Keratinocyte (primary cell): Measurements from ENCODE around the gene GCKR. TPM values are rescaled to one million over a fixed set of nuclear protein-coding genes. Genes with fewer than 3 reads are reported as not detected.

Experiments
- DNase-seq: peaks from one replicate; pipeline ENCODE4 v3.0.0-alpha.2; 2011; ENCODE audit warnings: low read depth, missing footprints, low spot score
- FAIRE-seq: peaks from 2 replicates; lab custom pipeline; 2011; peaks lifted over from hg19 to GRCh38; lab: Jason Lieb, UNC
- H2AFZ ChIP-seq: 2 replicates; pipeline ENCODE4 v1.6.0; 2012; ENCODE audit warnings: low read length, control low read depth, inconsistent platforms; ENCODE audit not compliant: control insufficient read depth
- H3K27ac ChIP-seq: 2 replicates; pipeline ENCODE4 v1.5.1; 2011; ENCODE audit warnings: low read length; ENCODE audit not compliant: control insufficient read depth, insufficient read depth
- H3K27me3 ChIP-seq: 3 replicates; pipeline ENCODE4 v1.6.0; 2011; ENCODE audit warnings: low read length; ENCODE audit not compliant: control insufficient read depth, insufficient read depth; ENCODE audit errors: extremely low read depth
- H3K36me3 ChIP-seq, 2 experiments: 2 replicates in 1 of 2; 3 replicates in 1 of 2; pipeline ENCODE4 v1.5.1; 2011; ENCODE audit warnings: low read length in 2 of 2, mild to moderate bottlenecking in 1 of 2; ENCODE audit not compliant: control insufficient read depth in 2 of 2, insufficient read depth in 2 of 2; ENCODE audit errors: extremely low read depth in 1 of 2
- H3K4me1 ChIP-seq: 3 replicates; pipeline ENCODE4 v1.5.1; 2011; ENCODE audit warnings: low read length; ENCODE audit not compliant: control insufficient read depth, insufficient read depth; ENCODE audit errors: extremely low read depth
- H3K4me2 ChIP-seq: 3 replicates; pipeline ENCODE4 v1.6.0; 2011; ENCODE audit warnings: low read depth, low read length; ENCODE audit not compliant: control insufficient read depth, insufficient read depth; ENCODE audit errors: extremely low read depth
- H3K4me3 ChIP-seq, 3 experiments: fragments of 200-600 bp in 1 of 3; sonication (generic) in 1 of 3; 2 replicates in 2 of 3; 3 replicates in 1 of 3; pipeline ENCODE4 v1.5.1; 2011 to 2016; ENCODE audit warnings: low read length in 3 of 3, mild to moderate bottlenecking in 3 of 3, control low read depth in 2 of 3, inconsistent platforms in 1 of 3, low read depth in 1 of 3, mixed read lengths in 1 of 3, mixed run types in 1 of 3, moderate library complexity in 1 of 3; ENCODE audit not compliant: control insufficient read depth in 2 of 3, insufficient read depth in 2 of 3; ENCODE audit errors: extremely low read depth in 1 of 3
- H3K79me2 ChIP-seq: 2 replicates; pipeline ENCODE4 v1.6.0; 2012; ENCODE audit warnings: low read length; ENCODE audit not compliant: control insufficient read depth, insufficient read depth
- H3K9ac ChIP-seq: 3 replicates; pipeline ENCODE4 v1.6.0; 2011; ENCODE audit warnings: low read length; ENCODE audit not compliant: control insufficient read depth, insufficient read depth; ENCODE audit errors: extremely low read depth
- H3K9me1 ChIP-seq: 3 replicates; pipeline ENCODE4 v1.6.0; 2011; ENCODE audit warnings: low read length; ENCODE audit not compliant: control insufficient read depth, insufficient read depth; ENCODE audit errors: extremely low read depth
- H3K9me3 ChIP-seq: 2 replicates; pipeline ENCODE4 v1.5.1; 2012; ENCODE audit warnings: low read depth, low read length; ENCODE audit not compliant: control insufficient read depth
- H4K20me1 ChIP-seq: 3 replicates; pipeline ENCODE4 v1.6.0; 2011; ENCODE audit warnings: low read length; ENCODE audit not compliant: control insufficient read depth, insufficient read depth; ENCODE audit errors: extremely low read depth
- EZH2 ChIP-seq: IDR thresholded peaks from one replicate; pipeline ENCODE4 v1.6.1; 2012; ENCODE audit warnings: inconsistent platforms, mild to moderate bottlenecking, low read length, moderate library complexity
- dilution Hi-C: fragments of 300-500 bp; cut with MboI; formaldehyde crosslinking; loops from one replicate; pipeline ENCODE4 v1.7.0; 2020; ENCODE audit warnings: low sequenced_read_pairs; ENCODE audit not compliant: extremely low pct_ligation_motif_present
- polyA plus RNA-seq, 5 experiments: library from polyadenylated mRNA; depleted of rRNA in 3 of 5; stranded (reverse) in 3 of 5; stranded (forward) in 1 of 5; unstranded in 1 of 5; fragments of >200 nt; gene quantifications; 1 replicate in 1 of 5; 2 replicates in 3 of 5; 3 replicates in 1 of 5; pipeline versions ENCODE4 v1.2.1 to v1.2.3, GENCODE V29; 2011 to 2012; ENCODE audit warnings: missing spikeins in 2 of 5, low read depth in 1 of 5, low replicate concordance in 1 of 5
- TF ChIP-seq, protein P1 (sequence below), 3 experiments: IDR thresholded peaks in 1 of 3; conservative IDR thresholded peaks in 1 of 3; optimal IDR thresholded peaks in 1 of 3; 2 replicates in 2 of 3; 3 replicates in 1 of 3; pipeline versions ENCODE3 to v1.5.1; 2011; ENCODE audit warnings: low read length in 3 of 3, mild to moderate bottlenecking in 3 of 3, moderate library complexity in 2 of 3, control low read depth in 1 of 3, inconsistent platforms in 1 of 3; ENCODE audit not compliant: insufficient read depth in 2 of 3; ENCODE audit errors: extremely low read depth in 1 of 3

Gene GCKR
- polyA plus RNA-seq, 1 donor (not counting 4 experiments of a cell fraction or from before 2014, with no cell fraction given): 0.18 TPM

GRCh38 chr2:27502142-27502541 is 5.5 kb downstream of the GCKR start:
- H3K36me3 ChIP-seq: no peaks in the 10 kb centered on the region
- H3K27ac ChIP-seq: no peak overlapping the region
- no peaks in the 10 kb centered on the region for H4K20me1 ChIP-seq
- dilution Hi-C loops: no loop called here
- FAIRE-seq: no peak
- H3K9ac ChIP-seq: no peak overlapping the region
- no peak for TF ChIP-seq EZH2
- TF ChIP-seq, protein P1, sequence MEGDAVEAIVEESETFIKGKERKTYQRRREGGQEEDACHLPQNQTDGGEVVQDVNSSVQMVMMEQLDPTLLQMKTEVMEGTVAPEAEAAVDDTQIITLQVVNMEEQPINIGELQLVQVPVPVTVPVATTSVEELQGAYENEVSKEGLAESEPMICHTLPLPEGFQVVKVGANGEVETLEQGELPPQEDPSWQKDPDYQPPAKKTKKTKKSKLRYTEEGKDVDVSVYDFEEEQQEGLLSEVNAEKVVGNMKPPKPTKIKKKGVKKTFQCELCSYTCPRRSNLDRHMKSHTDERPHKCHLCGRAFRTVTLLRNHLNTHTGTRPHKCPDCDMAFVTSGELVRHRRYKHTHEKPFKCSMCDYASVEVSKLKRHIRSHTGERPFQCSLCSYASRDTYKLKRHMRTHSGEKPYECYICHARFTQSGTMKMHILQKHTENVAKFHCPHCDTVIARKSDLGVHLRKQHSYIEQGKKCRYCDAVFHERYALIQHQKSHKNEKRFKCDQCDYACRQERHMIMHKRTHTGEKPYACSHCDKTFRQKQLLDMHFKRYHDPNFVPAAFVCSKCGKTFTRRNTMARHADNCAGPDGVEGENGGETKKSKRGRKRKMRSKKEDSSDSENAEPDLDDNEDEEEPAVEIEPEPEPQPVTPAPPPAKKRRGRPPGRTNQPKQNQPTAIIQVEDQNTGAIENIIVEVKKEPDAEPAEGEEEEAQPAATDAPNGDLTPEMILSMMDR (optimal IDR thresholded peaks at IDR 0.05 in 1 of 3, IDR thresholded peaks at IDR 0.05 in 1 of 3, conservative IDR thresholded peaks at IDR 0.05 in 1 of 3; ENCODE audit: extremely low read depth in 1 of 3, insufficient read depth in 2 of 3, low read length in 3 of 3): no peak
- no peak overlapping the region for H2AFZ ChIP-seq
- no peaks in the 10 kb centered on the region for H3K27me3 ChIP-seq
- no peak overlapping the region for H3K4me3 ChIP-seq
- no peaks in the 10 kb centered on the region for H3K9me1 ChIP-seq
- H3K79me2 ChIP-seq: no peaks in the 10 kb centered on the region
- H3K4me2 ChIP-seq: no peak overlapping the region
- H3K9me3 ChIP-seq: no peaks in the 10 kb centered on the region
- H3K4me1 ChIP-seq: no peaks in the 10 kb centered on the region
- no peak for DNase-seq

GRCh38 chr2:27506587-27506986 is 9.9 kb downstream of the GCKR start:
- no peaks in the 10 kb centered on the region for H3K9me3 ChIP-seq
- H3K9me1 ChIP-seq: no peaks in the 10 kb centered on the region
- dilution Hi-C loops: no loop called here
- H3K9ac ChIP-seq: no peak overlapping the region
- no peak for FAIRE-seq
- H3K4me3 ChIP-seq: no peak overlapping the region
- H4K20me1 ChIP-seq: no peaks in the 10 kb centered on the region
- H2AFZ ChIP-seq: no peak overlapping the region
- H3K27ac ChIP-seq: no peak overlapping the region
- no peaks in the 10 kb centered on the region for H3K79me2 ChIP-seq
- H3K4me1 ChIP-seq: no peaks in the 10 kb centered on the region
- DNase-seq: no peak
- no peak overlapping the region for H3K4me2 ChIP-seq
- TF ChIP-seq, protein P1 (optimal IDR thresholded peaks at IDR 0.05 in 1 of 3, IDR thresholded peaks at IDR 0.05 in 1 of 3, conservative IDR thresholded peaks at IDR 0.05 in 1 of 3; ENCODE audit: extremely low read depth in 1 of 3, insufficient read depth in 2 of 3, low read length in 3 of 3): no peak
- H3K27me3 ChIP-seq: no peaks in the 10 kb centered on the region
- no peaks in the 10 kb centered on the region for H3K36me3 ChIP-seq
